SU-DHL-6 (cell line): ENCODE data around the gene TAS2R1.

ENCODE experiments used
- EZH2phosphoT487 ChIP-seq: fragments of 200-600 bp; sonication (generic), shearing (Covaris generic); conservative IDR thresholded peaks from 2 replicates; pipeline ENCODE4 v1.6.1; 2018; ENCODE audit warnings: mild to moderate bottlenecking, antibody characterized with exemption, low read length, moderate library complexity, mixed read lengths
- TF ChIP-seq, protein P1 (sequence below): fragments of 200-600 bp; sonication (generic); IDR thresholded peaks from one replicate; pipeline ENCODE4 v1.5.1; 2017; ENCODE audit warnings: antibody characterized with exemption, mild to moderate bottlenecking, low read length, moderate library complexity; ENCODE audit not compliant: insufficient read depth, poor library complexity, severe bottlenecking

DNA sequence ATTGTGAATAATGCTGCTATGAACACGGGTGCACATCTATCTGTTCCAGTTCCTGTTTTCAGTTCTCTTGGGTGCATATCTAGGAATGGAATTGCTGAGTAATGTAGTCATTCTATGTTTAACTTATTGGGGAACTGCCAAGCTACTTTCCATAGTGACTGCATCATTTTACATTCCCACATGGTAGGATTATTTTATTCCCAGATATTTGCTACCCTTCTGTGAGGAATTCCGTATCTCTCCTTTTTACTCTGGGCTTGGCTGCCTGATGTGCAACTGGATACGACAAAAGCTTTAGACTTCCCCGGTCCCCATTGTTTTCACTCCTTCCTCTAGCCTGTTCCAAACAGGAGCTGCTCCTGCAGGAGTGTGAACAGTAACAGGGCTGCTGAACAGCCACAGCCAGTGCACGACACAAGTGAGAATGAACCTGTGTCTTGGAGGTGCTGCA is 7.2 kb downstream of the TAS2R1 start:
- TF ChIP-seq, protein P1, sequence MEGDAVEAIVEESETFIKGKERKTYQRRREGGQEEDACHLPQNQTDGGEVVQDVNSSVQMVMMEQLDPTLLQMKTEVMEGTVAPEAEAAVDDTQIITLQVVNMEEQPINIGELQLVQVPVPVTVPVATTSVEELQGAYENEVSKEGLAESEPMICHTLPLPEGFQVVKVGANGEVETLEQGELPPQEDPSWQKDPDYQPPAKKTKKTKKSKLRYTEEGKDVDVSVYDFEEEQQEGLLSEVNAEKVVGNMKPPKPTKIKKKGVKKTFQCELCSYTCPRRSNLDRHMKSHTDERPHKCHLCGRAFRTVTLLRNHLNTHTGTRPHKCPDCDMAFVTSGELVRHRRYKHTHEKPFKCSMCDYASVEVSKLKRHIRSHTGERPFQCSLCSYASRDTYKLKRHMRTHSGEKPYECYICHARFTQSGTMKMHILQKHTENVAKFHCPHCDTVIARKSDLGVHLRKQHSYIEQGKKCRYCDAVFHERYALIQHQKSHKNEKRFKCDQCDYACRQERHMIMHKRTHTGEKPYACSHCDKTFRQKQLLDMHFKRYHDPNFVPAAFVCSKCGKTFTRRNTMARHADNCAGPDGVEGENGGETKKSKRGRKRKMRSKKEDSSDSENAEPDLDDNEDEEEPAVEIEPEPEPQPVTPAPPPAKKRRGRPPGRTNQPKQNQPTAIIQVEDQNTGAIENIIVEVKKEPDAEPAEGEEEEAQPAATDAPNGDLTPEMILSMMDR: no peak
- TF ChIP-seq EZH2phosphoT487: no peak
